B cell (primary cell): ENCODE data around the gene LIN7B. TPM values are rescaled to one million over a fixed set of nuclear protein-coding genes. Genes with fewer than 3 reads are reported as not detected.

Experiments used
- ATAC-seq: fragments of 200-7000 bp; cut with Tn5 transposase; one replicate; pipeline ENCODE4 v1.10.0; 2021; ENCODE audit warnings: low read depth, mild to moderate bottlenecking, moderate number of reproducible peaks, moderate library complexity
- CTCF ChIA-PET: fragments of 350-600 bp; sonication (Branson Sonifier 250); formaldehyde crosslinking; loops from one replicate; lab custom pipeline; 2021; ENCODE audit warnings: antibody characterized with exemption, inconsistent platforms; lab: Charles Lee
- POLR2A ChIA-PET: fragments of 350-600 bp; sonication (Branson Sonifier 250); formaldehyde crosslinking; loops from one replicate; lab custom pipeline; 2021; ENCODE audit warnings: antibody characterized with exemption; lab: Charles Lee
- DNase-seq: peaks from one replicate; pipeline ENCODE4 v3.0.0; 2013
- H2AFZ ChIP-seq: 2 replicates; pipeline ENCODE4 v1.6.1; 2012; ENCODE audit warnings: mild to moderate bottlenecking, low read depth, low read length; ENCODE audit not compliant: insufficient read depth, poor library complexity, severe bottlenecking
- H3K27ac ChIP-seq, 2 donors: 1 replicate in 1 of 2; 2 replicates in 1 of 2; pipeline ENCODE4 v1.5.1; 2012 to 2013; ENCODE audit warnings: low read length in 2 of 2, mild to moderate bottlenecking in 2 of 2, moderate library complexity in 1 of 2
- H3K27me3 ChIP-seq, 4 experiments: fragments of 200-600 bp in 1 of 4; sonication (generic) in 1 of 4; replicated peaks in 1 of 4; 1 replicate in 2 of 4; 2 replicates in 2 of 4; pipeline versions ENCODE4 v1.6.1 to v1.7.0; 2013 to 2016; ENCODE audit warnings: low read length in 3 of 4, mild to moderate bottlenecking in 2 of 4, mixed read lengths in 1 of 4, moderate library complexity in 1 of 4; ENCODE audit not compliant: insufficient read depth in 4 of 4, control insufficient read depth in 3 of 4; ENCODE audit errors: control extremely low read depth in 1 of 4
- H3K36me3 ChIP-seq, 2 experiments: replicated peaks in 1 of 2; 1 replicate in 1 of 2; 2 replicates in 1 of 2; pipeline versions ENCODE4 v1.6.1 to v1.7.1; 2013; ENCODE audit warnings: low read length in 1 of 2; ENCODE audit not compliant: insufficient read depth in 2 of 2, control insufficient read depth in 1 of 2; ENCODE audit errors: control extremely low read depth in 1 of 2, extremely low read depth in 1 of 2
- H3K4me1 ChIP-seq, 2 donors: fragments of 200-600 bp in 1 of 2; sonication (generic) in 1 of 2; 1 replicate in 1 of 2; 2 replicates in 1 of 2; pipeline versions ENCODE4 v1.5.1 to v1.6.1; 2013 to 2017; ENCODE audit warnings: low read length in 2 of 2; ENCODE audit not compliant: control insufficient read depth in 2 of 2, insufficient read depth in 2 of 2
- H3K4me2 ChIP-seq: replicated peaks from 2 replicates; pipeline ENCODE3; 2012; ENCODE audit warnings: mild to moderate bottlenecking, low read depth, low read length; ENCODE audit not compliant: poor library complexity, severe bottlenecking
- H3K4me3 ChIP-seq, 5 experiments: fragments of 200-600 bp in 1 of 5; sonication (generic) in 1 of 5; 1 replicate in 3 of 5; 2 replicates in 2 of 5; pipeline versions ENCODE4 v1.5.1 to v1.7.0; 2011 to 2016; ENCODE audit warnings: low read length in 4 of 5, mild to moderate bottlenecking in 4 of 5, low read depth in 2 of 5, control low read depth in 1 of 5, moderate library complexity in 1 of 5; ENCODE audit not compliant: insufficient read depth in 1 of 5; ENCODE audit errors: control extremely low read depth in 1 of 5, extremely low read depth in 1 of 5
- H3K79me2 ChIP-seq: fragments of 200-600 bp; sonication (generic); one replicate; pipeline ENCODE4 v1.6.0; 2016; ENCODE audit warnings: low read length; ENCODE audit not compliant: control insufficient read depth, insufficient read depth
- H3K9ac ChIP-seq: fragments of 200-600 bp; sonication (generic); 2 replicates; pipeline ENCODE4 v1.6.1; 2017; ENCODE audit warnings: mild to moderate bottlenecking, low read length, moderate library complexity
- H3K9me3 ChIP-seq, 3 donors: one replicate each; pipeline versions ENCODE4 v1.6.1 to v1.7.1; 2013; ENCODE audit warnings: low read length in 2 of 3; ENCODE audit not compliant: control insufficient read depth in 2 of 3, insufficient read depth in 1 of 3; ENCODE audit errors: control extremely low read depth in 1 of 3
- H4K20me1 ChIP-seq: 2 replicates; pipeline ENCODE4 v1.6.0; 2012; ENCODE audit warnings: mild to moderate bottlenecking, low read length; ENCODE audit not compliant: insufficient read depth, control insufficient read depth, poor library complexity, severe bottlenecking
- H3K27ac Mint-ChIP-seq: one replicate; pipeline ENCODE4 v1.8.0; 2021; ENCODE audit warnings: mixed read lengths
- H3K27me3 Mint-ChIP-seq: one replicate; pipeline ENCODE4 v1.8.0; 2021; ENCODE audit warnings: mixed read lengths
- H3K4me1 Mint-ChIP-seq: one replicate; pipeline ENCODE4 v1.8.0; 2021; ENCODE audit warnings: mixed read lengths
- H3K4me3 Mint-ChIP-seq: one replicate; pipeline ENCODE4 v1.8.0; 2021; ENCODE audit warnings: mixed read lengths
- H3K9me3 Mint-ChIP-seq: one replicate; pipeline ENCODE4 v1.8.0; 2022; ENCODE audit warnings: mixed read lengths; ENCODE audit not compliant: insufficient read depth
- EZH2 ChIP-seq: IDR thresholded peaks from 2 replicates; pipeline ENCODE4 v1.6.1; 2012; ENCODE audit warnings: borderline replicate concordance, low read depth, mild to moderate bottlenecking, moderate library complexity, low read length; ENCODE audit not compliant: insufficient read depth, poor library complexity, severe bottlenecking
- WGBS: methylation state at CpG from one replicate; pipeline ENCODE4 v1.1.5; 2013; ENCODE audit warnings: missing lambda C conversion rate; ENCODE audit not compliant: insufficient coverage; 5-methylcytosine and 5-hydroxymethylcytosine counted together
- intact Hi-C: fragments of 100-400 bp; cut with micrococcal nuclease; formaldehyde crosslinking; loops from one replicate; pipeline ENCODE4 v1.10.0; 2022
- polyA plus RNA-seq: library from polyadenylated mRNA; depleted of rRNA; stranded (reverse); fragments of >200 nt; gene quantifications from 2 replicates; pipeline ENCODE4 v1.2.3, GENCODE V29; 2012
- total RNA-seq, 2 donors: library from RNA; stranded (reverse); fragments of 120-200 nt in 1 of 2; gene quantifications; 1 replicate in 1 of 2; 2 replicates in 1 of 2; pipeline versions ENCODE4 v1.2.3 to v1.2.4, GENCODE V29; 2013 to 2022
- TF ChIP-seq, protein P1 (sequence below): fragments of 200-600 bp; IDR thresholded peaks from one replicate; pipeline ENCODE4 v1.8.0; 2022; ENCODE audit warnings: antibody characterized with exemption, mild to moderate bottlenecking

Gene LIN7B
- total and polyA plus RNA-seq, 2 donors (not counting 1 experiment from before 2014, with no cell fraction given), result 7.4 to 12.4 TPM

- no peak for TF ChIP-seq EZH2
- TF ChIP-seq, protein P1, sequence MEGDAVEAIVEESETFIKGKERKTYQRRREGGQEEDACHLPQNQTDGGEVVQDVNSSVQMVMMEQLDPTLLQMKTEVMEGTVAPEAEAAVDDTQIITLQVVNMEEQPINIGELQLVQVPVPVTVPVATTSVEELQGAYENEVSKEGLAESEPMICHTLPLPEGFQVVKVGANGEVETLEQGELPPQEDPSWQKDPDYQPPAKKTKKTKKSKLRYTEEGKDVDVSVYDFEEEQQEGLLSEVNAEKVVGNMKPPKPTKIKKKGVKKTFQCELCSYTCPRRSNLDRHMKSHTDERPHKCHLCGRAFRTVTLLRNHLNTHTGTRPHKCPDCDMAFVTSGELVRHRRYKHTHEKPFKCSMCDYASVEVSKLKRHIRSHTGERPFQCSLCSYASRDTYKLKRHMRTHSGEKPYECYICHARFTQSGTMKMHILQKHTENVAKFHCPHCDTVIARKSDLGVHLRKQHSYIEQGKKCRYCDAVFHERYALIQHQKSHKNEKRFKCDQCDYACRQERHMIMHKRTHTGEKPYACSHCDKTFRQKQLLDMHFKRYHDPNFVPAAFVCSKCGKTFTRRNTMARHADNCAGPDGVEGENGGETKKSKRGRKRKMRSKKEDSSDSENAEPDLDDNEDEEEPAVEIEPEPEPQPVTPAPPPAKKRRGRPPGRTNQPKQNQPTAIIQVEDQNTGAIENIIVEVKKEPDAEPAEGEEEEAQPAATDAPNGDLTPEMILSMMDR, result no peak
- WGBS, result 58% methylated on average over 19 of the region's 33 CpGs
- Mint-ChIP-seq H3K4me3 (no peak overlapping the region), H3K4me1 (peaks cover 8% of the 10 kb centered on the region), H3K9me3 (no peaks in the 10 kb centered on the region), H3K27ac (no peak overlapping the region), H3K27me3 (no peaks in the 10 kb centered on the region)
- Histone ChIP-seq H3K9me3 (no peaks in the 10 kb centered on the region), H4K20me1 (peaks cover 85% of the 10 kb centered on the region), H3K4me2 (peak overlapping the region; percentile 40), H3K27me3 (no peaks in the 10 kb centered on the region), H3K4me1 (peaks cover 13 to 14% of the 10 kb centered on the region in 2 donors), H3K36me3 (peaks cover 1 to 77% of the 10 kb centered on the region in 2 experiments), H3K4me3 (no peak overlapping the region), H3K79me2 (peaks cover 24% of the 10 kb centered on the region), H3K9ac (no peak overlapping the region), H2AFZ (no peak overlapping the region), H3K27ac (peak overlapping the region in 1 of 2 donors; percentile 48)
- DNase-seq, result no peak
- CTCF ChIA-PET, result interaction anchor here (0.6 to 1.0 kb wide), 2 partner anchors 11 to 95 kb away, joined by 3 to 4 read pairs; partner anchors contain the start of gene LIN7B
- intact Hi-C loops, result no loop called here
- POLR2A ChIA-PET, result interaction anchor here (0.6 kb wide), 2 partner anchors 19 to 307 kb away, joined by 7 to 10 read pairs; no protein-coding TSS in a partner anchor
- no peak for ATAC-seq
Observed at GRCh38 chr19:49103331-49104085, 10.7 kb upstream of the LIN7B start.
